Fibroblast of gingiva (primary cell): ENCODE data around the gene TFF3.

ENCODE experiments used
- DNase-seq: peaks from one replicate; pipeline ENCODE4 v3.0.0-alpha.2; 2011; ENCODE audit warnings: low read depth

Gene TFF3

DNA sequence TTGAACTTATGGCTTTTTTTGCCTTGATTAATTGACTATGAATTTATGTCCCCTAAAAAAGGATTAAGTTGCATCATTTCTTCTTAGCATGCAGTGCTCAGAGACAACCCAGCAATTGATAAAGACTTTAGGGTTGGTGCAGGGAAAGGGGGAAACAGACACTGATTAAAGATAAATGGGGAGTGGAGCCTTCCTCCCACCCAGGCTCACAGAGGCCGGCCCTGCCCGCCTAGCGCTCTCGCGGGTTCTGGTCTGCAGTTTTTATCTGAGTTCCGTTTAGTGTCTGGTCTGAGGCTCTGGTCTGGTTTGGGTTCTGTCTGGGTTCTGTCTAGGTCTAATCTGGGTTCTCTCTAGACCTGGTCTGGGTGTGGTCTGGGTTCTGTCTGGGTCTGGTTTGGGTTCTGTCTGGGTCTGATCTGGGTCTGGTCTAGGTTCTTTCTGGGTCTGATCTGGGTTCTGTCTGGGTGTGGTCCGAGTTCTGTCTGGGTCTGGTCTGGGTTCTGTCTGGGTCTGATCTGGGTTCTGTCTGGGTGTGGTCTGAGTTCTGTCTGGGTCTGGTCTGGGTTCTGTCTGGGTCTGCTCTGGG, 48.1 kb downstream of the TFF3 start:
- no peak for DNase-seq

DNA sequence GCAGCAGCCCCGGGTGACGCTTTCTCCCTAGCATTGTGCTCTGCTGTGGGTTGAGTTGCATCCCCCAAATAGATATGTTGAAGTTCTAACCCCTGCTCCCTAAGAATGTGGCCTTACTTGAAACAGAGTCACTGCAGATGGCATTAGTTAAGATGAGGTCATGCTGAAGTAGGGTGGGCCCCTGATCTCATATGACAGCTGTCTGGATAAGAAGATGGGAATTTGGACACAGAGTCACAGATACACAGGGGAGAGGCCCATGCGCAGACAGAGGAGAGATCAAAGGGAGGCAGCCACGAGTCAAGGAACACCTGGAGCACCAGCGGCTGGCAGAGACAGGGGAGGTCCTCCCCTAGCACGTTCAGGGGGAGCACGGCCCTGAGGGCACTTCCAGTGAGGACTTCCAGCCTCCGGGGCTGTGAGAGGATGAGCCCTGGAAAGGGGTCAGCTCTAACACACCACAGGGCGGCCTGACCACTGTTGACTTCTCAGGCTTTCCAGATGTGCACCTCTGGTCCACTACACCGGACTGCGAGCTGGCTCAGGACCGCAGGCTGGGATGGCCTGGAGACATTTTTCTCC, 49.9 kb downstream of the TFF3 start:
- no peak for DNase-seq

DNA sequence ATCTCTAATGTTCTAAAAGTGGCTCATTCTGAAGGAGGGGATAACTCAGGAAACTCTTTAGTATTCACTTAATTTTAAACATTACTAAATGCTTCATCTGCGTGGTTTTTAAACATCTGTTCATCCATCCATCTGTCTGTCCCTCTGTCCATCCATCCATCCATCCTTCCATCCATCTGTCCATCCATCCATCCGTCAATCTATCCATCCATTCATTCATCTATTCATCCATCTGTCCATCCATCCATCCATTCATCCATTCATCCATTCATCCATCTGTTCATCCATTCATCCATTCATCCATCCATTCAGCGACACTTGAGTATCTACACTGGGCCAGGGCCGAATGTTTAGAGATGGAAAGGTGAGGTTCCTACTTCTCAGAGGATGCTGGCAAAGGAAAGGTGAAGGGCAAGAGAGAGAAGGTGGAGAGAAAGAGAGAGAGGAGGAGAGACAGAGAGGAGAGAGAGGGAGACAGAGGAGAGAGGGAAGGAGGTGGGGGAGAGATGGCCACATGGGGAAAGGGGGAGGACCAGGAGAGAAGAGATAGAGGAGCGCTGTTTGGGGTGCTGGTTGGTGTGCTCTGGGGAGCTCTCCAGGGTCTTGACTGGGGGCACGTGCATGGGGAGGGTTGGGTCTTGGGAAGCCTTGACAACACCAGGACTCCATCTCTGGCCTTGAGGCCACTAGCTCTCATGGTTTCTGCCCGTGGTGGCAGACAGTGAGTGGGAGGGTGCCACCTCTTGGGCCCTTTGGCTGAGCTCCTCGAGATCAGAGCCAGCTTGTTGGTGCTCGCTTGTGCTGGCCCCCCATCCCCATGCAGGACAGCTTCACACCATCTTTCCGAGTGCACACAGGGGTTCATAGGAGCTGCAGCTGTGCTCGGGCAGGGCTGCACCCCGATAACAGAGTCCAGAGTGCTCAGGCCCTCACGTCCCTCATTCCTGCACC, 50.7 kb downstream of the TFF3 start:
- no peak for DNase-seq

DNA sequence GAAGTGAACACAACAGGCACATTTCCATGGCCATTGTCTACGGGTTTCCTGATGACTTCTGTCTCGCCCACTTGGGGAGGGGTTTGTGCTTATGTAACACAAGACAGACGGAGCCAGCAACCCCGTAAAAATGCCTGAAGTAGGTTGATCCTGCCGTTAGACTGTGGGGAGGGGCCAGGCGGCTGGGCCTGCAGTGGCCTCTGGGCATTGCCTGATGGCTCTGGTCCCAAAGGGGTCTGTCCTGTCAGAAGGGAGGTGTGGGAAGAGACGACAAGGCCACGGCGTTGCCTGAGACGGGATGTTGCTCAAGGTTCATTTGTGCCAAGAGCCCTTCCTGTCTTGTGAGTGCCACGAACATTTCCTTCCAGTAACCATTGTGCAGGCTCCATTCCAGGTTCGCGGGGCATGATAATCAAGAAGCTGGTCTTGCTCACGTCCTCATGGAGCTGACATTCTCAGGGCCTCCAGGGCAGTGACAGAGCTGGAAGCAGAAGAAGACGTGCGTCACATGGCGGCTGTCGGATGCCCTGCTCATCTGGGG, 51.5 kb downstream of the TFF3 start:
- no peak for DNase-seq

DNA sequence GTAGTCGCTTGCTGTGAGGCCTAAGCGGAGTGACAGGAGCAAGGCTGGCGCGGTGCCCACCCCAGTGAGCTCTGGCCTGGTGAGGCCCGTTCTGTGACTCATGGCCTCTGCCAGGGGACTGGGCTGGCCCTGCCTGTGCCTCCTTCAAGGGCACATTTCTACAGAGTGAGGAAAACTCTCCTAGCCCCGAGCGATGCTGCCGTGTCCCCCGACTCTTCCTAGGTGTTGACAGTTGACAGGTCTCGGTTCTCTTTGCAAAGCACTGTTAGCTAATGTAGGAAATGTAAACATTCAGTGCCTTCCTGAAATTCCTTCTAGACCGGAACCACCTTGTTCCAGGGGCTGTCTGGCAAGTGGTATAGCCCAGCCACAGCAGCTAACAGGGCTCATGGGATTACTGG, 52.4 kb downstream of the TFF3 start:
- no peak for DNase-seq

DNA sequence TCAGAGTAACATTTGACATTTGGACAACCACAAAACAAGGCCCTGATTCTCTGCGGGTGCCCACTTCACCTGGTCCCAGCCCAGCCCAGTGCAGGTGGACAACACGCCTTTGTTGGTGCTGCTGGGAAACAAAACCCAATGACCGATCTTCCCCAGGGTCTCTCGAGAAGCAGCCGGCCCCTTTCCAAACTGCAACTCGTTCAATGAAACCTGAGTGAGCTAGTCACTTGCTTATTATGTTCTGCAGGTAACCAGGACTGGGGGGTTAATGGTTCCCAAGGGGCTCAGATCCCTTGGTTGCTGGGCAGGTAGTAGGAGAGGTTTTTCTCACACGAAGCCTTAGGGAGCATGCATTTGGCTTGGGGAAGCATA, 53.4 kb downstream of the TFF3 start:
- DNase-seq: no peak
